Neural progenitor cell (in vitro differentiated cells): ENCODE results near the gene FAM20A. TPM values are rescaled to one million over a fixed set of nuclear protein-coding genes. Genes with fewer than 3 reads are reported as not detected.
"Not testable (repeated sequence)": the region's sequence is repeated elsewhere in the genome, so short reads cannot be mapped to it uniquely, and the experiment has no call there.

ENCODE experiments used
- DNase-seq: peaks from one replicate; pipeline ENCODE4 v3.0.0-alpha.2; 2016; ENCODE audit warnings: low spot score
- H2AFZ ChIP-seq: fragments of 200-600 bp; sonication (generic); replicated peaks from 2 replicates; pipeline ENCODE4 v1.6.1; 2016; ENCODE audit warnings: antibody characterized with exemption
- H3F3A ChIP-seq: fragments of 200-600 bp; sonication (generic); 2 replicates; pipeline ENCODE4 v1.6.1; 2016; ENCODE audit warnings: antibody characterized with exemption, low read depth
- H3K27ac ChIP-seq: fragments of 200-600 bp; sonication (generic); 2 replicates; pipeline ENCODE4 v1.5.1; 2016; ENCODE audit warnings: mild to moderate bottlenecking
- H3K27me3 ChIP-seq: fragments of 200-600 bp; sonication (generic); 2 replicates; pipeline ENCODE4 v1.6.1; 2016; ENCODE audit warnings: mild to moderate bottlenecking, moderate library complexity
- H3K36me3 ChIP-seq: fragments of 200-600 bp; sonication (generic); 2 replicates; pipeline ENCODE4 v1.5.1; 2016
- H3K4me1 ChIP-seq: fragments of 200-600 bp; sonication (generic); 2 replicates; pipeline ENCODE4 v1.6.1; 2016; ENCODE audit warnings: mixed run types
- H3K4me2 ChIP-seq: fragments of 200-600 bp; sonication (generic); 2 replicates; pipeline ENCODE4 v1.6.1; 2016
- H3K4me3 ChIP-seq: fragments of 200-600 bp; sonication (generic); 2 replicates; pipeline ENCODE4 v1.5.1; 2016
- H3K79me2 ChIP-seq: fragments of 200-600 bp; sonication (generic); 2 replicates; pipeline ENCODE4 v1.6.1; 2016; ENCODE audit warnings: low read depth
- H3K9ac ChIP-seq: fragments of 200-600 bp; sonication (generic); 2 replicates; pipeline ENCODE4 v1.6.1; 2016
- H3K9me3 ChIP-seq: fragments of 200-600 bp; sonication (generic); 2 replicates; pipeline ENCODE4 v1.5.1; 2016; ENCODE audit warnings: low read depth
- H4K20me1 ChIP-seq: fragments of 200-600 bp; sonication (generic); 2 replicates; pipeline ENCODE4 v1.6.1; 2016; ENCODE audit warnings: low read depth
- H3K27ac Mint-ChIP-seq: 3 replicates; pipeline ENCODE4 v1.8.0; 2021; ENCODE audit warnings: mixed read lengths
- H3K27me3 Mint-ChIP-seq: 2 replicates; pipeline ENCODE4 v1.8.0; 2022; ENCODE audit warnings: low read depth, mild to moderate bottlenecking, inconsistent platforms, moderate library complexity, mixed read lengths; ENCODE audit not compliant: insufficient read depth
- H3K36me3 Mint-ChIP-seq: 3 replicates; pipeline ENCODE4 v1.8.0; 2021; ENCODE audit warnings: mixed read lengths
- H3K4me1 Mint-ChIP-seq: 3 replicates; pipeline ENCODE4 v1.8.0; 2021; ENCODE audit warnings: mixed read lengths
- H3K4me3 Mint-ChIP-seq: 3 replicates; pipeline ENCODE4 v1.8.0; 2021; ENCODE audit warnings: mild to moderate bottlenecking, moderate library complexity, mixed read lengths
- H3K9me3 Mint-ChIP-seq: 3 replicates; pipeline ENCODE4 v1.8.0; 2020; ENCODE audit warnings: mixed read lengths
- EZH2 ChIP-seq: fragments of 200-600 bp; sonication (generic); IDR thresholded peaks from 2 replicates; pipeline ENCODE4 v1.6.1; 2017; ENCODE audit warnings: antibody characterized with exemption, mild to moderate bottlenecking, moderate library complexity
- EZH2phosphoT487 ChIP-seq: fragments of 200-600 bp; sonication (generic); IDR thresholded peaks from 2 replicates; pipeline ENCODE4 v1.6.1; 2017; ENCODE audit warnings: antibody characterized with exemption
- total RNA-seq: library from RNA; depleted of rRNA; stranded (reverse); fragments of >200 nt; gene quantifications from 2 replicates; pipeline ENCODE4 v1.2.3, GENCODE V29; 2015; ENCODE audit warnings: low replicate concordance
- TF ChIP-seq, protein P1 (sequence below): fragments of 200-600 bp; sonication (generic); IDR thresholded peaks from 2 replicates; pipeline ENCODE4 v1.5.1; 2017; ENCODE audit warnings: antibody characterized with exemption, mild to moderate bottlenecking

Gene FAM20A
- total RNA-seq, 1 donor from 2014 or later = 0.41 TPM

- no peaks in the 10 kb centered on the region for H3K36me3 ChIP-seq
- H3K27ac Mint-ChIP-seq = no peak overlapping the region
- H2AFZ ChIP-seq = no peak overlapping the region
- peaks cover 9% of the 10 kb centered on the region for H3K9me3 Mint-ChIP-seq
- no peaks in the 10 kb centered on the region for H4K20me1 ChIP-seq
- H3K36me3 Mint-ChIP-seq = no peaks in the 10 kb centered on the region
- H3K4me3 Mint-ChIP-seq = no peak overlapping the region
- no peaks in the 10 kb centered on the region for H3K9me3 ChIP-seq
- H3K27me3 ChIP-seq = no peaks in the 10 kb centered on the region
- no peaks in the 10 kb centered on the region for H3K4me1 ChIP-seq
- peaks cover 22% of the 10 kb centered on the region for H3K4me1 Mint-ChIP-seq
- no peak for DNase-seq
- no peak overlapping the region for H3K4me3 ChIP-seq
- H3F3A ChIP-seq = no peaks in the 10 kb centered on the region
- H3K9ac ChIP-seq = no peak overlapping the region
- no peak overlapping the region for H3K27ac ChIP-seq
- no peaks in the 10 kb centered on the region for H3K79me2 ChIP-seq
- no peak overlapping the region for H3K4me2 ChIP-seq
- H3K27me3 Mint-ChIP-seq = peaks cover 4% of the 10 kb centered on the region
- no peak for TF ChIP-seq EZH2phosphoT487
- TF ChIP-seq EZH2 = no peak
- TF ChIP-seq, protein P1, sequence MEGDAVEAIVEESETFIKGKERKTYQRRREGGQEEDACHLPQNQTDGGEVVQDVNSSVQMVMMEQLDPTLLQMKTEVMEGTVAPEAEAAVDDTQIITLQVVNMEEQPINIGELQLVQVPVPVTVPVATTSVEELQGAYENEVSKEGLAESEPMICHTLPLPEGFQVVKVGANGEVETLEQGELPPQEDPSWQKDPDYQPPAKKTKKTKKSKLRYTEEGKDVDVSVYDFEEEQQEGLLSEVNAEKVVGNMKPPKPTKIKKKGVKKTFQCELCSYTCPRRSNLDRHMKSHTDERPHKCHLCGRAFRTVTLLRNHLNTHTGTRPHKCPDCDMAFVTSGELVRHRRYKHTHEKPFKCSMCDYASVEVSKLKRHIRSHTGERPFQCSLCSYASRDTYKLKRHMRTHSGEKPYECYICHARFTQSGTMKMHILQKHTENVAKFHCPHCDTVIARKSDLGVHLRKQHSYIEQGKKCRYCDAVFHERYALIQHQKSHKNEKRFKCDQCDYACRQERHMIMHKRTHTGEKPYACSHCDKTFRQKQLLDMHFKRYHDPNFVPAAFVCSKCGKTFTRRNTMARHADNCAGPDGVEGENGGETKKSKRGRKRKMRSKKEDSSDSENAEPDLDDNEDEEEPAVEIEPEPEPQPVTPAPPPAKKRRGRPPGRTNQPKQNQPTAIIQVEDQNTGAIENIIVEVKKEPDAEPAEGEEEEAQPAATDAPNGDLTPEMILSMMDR = no peak
Measured at GRCh38 chr17:68585643-68586042, 15.5 kb downstream of the FAM20A start.

DNA sequence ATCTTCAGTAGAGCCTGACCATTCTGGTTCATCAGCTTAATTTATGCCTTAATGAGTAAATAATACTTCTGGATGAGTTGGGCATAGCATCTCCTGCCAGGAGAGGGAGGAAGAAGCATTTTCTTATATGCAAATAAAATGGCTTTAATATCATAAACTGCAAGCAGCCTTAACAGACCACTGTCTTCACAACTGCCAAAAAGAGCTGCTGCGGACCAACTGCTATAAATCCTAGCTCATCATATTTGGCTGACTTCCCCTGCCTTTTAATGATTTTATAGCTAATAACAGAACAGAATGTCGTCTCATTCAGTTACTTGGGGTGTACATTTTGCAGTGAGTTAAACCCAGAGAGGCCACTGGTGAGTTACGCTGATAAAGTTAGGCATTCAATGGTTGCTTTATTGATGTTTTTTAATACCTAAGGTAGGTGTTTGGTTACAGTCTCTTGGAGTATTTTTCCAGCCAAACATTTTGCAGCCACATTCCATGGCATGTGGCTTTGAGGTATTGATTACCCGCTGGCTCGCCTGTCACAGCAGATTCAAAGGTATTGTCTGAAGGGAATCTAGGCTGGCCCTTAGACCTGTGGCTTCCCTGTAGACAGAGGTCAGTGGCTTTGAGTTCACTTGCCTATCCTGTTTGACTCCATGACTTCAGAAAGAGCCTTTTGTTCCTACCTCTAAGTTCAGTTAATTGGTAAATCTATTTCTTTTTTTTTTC lies 16.4 kb downstream of the FAM20A start:
- H3K27me3 ChIP-seq = no peaks in the 10 kb centered on the region
- no peaks in the 10 kb centered on the region for H3K79me2 ChIP-seq
- TF ChIP-seq EZH2phosphoT487 = no peak
- TF ChIP-seq, protein P1 = no peak
- TF ChIP-seq EZH2 = no peak
- H3F3A ChIP-seq = no peaks in the 10 kb centered on the region
- H2AFZ ChIP-seq = no peak overlapping the region
- no peaks in the 10 kb centered on the region for H3K4me1 ChIP-seq
- H3K27ac Mint-ChIP-seq = peak overlapping the region; percentile 60
- DNase-seq = no peak
- peak overlapping the region; percentile 3 for H3K4me3 Mint-ChIP-seq
- no peak overlapping the region for H3K27ac ChIP-seq
- no peaks in the 10 kb centered on the region for H3K9me3 ChIP-seq
- H3K36me3 Mint-ChIP-seq = no peaks in the 10 kb centered on the region
- peaks cover 9% of the 10 kb centered on the region for H3K9me3 Mint-ChIP-seq
- no peak overlapping the region for H3K4me2 ChIP-seq
- H3K4me3 ChIP-seq = no peak overlapping the region
- H4K20me1 ChIP-seq = no peaks in the 10 kb centered on the region
- peaks cover 3% of the 10 kb centered on the region for H3K27me3 Mint-ChIP-seq
- peaks cover 31% of the 10 kb centered on the region for H3K4me1 Mint-ChIP-seq
- no peak overlapping the region for H3K9ac ChIP-seq
- H3K36me3 ChIP-seq = no peaks in the 10 kb centered on the region

DNA sequence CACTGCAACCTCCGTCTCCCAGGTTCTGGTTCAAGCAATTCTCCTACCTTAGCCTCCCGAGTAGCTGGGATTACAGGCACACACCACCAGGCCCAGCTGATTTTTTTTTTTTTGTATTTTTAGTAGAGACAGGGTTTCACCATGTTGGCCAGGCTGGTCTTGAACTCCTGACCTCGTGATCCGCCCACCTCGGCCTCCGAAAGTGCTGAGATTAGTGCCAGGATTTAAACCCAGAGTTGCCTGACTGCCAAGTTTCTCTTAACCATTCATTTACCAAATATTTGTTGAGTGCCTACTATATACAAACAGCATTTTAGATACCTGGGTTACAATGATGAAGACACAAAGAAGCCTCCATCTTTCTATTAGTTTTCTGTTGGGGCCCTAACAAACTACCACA lies 18.3 kb downstream of the FAM20A start:
- not testable (repeated sequence) for H3K9ac ChIP-seq, H3K4me1 ChIP-seq, H3K79me2 ChIP-seq, H3K36me3 ChIP-seq, H3K4me3 ChIP-seq, H3K27me3 Mint-ChIP-seq, H3K27me3 ChIP-seq, H3K4me3 Mint-ChIP-seq, H3K27ac ChIP-seq, DNase-seq, H3K4me2 ChIP-seq, H2AFZ ChIP-seq, H3K36me3 Mint-ChIP-seq, H3K9me3 Mint-ChIP-seq, H3K9me3 ChIP-seq, H3F3A ChIP-seq, H4K20me1 ChIP-seq, H3K27ac Mint-ChIP-seq
- H3K4me1 Mint-ChIP-seq = peaks cover 44% of the 10 kb centered on the region

DNA sequence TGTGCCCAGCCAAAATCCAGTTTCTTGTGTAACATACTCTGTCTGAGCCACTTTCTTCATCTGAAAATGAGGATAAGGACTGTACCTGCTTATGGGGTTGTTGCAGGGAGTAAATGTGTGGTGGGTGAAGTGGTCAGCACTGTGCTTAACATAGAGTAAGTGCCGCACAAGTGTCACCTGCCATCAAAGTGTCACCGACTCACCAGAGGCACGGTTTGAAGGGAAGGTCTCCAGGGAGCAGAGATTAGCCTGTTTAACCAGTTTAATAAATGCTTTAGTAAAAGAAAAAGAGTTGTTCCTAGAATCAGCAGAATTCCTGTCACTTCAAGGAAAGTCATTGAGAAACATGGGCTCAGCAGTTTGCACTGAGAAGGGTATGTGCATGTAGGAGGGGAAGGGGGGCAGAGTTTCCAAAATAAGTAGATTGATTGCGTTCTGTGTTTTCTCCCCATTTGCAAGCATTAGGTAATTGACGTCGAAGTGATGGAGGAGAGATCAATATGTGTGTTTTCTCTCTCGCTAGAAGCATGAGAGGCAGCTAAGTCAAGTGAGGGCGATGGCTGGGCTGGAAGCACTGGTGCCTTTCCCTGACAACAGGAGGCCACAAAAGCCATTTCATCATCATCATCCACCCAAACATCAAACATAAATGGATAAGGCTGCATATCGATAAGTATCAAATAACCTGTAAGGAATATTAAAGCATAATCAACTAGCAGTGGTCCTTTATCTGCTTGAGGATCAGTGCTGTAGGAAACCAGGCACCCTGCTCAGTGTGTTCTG lies 19.1 kb downstream of the FAM20A start:
- DNase-seq = no peak

More for the DNA sequence above, 19.1 kb downstream of the FAM20A start:
- peaks cover 7% of the 10 kb centered on the region for H3K9me3 Mint-ChIP-seq
- Histone ChIP-seq H3K79me2 (no peaks in the 10 kb centered on the region), H2AFZ (no peak overlapping the region), H3K4me3 (no peak overlapping the region), H3F3A (no peaks in the 10 kb centered on the region), H3K27ac (no peak overlapping the region), H3K36me3 (no peaks in the 10 kb centered on the region), H3K9me3 (no peaks in the 10 kb centered on the region), H3K27me3 (no peaks in the 10 kb centered on the region), H3K9ac (no peak overlapping the region), H3K4me1 (no peaks in the 10 kb centered on the region), H4K20me1 (no peaks in the 10 kb centered on the region), H3K4me2 (no peak overlapping the region)
- peaks cover 3% of the 10 kb centered on the region for H3K27me3 Mint-ChIP-seq
- H3K4me3 Mint-ChIP-seq = no peak overlapping the region
- peaks cover 3% of the 10 kb centered on the region for H3K36me3 Mint-ChIP-seq
- TF ChIP-seq, protein P1 = no peak
- TF ChIP-seq EZH2phosphoT487 = no peak
- no peak for TF ChIP-seq EZH2
- H3K27ac Mint-ChIP-seq = peak overlapping the region; percentile 52
- H3K4me1 Mint-ChIP-seq = peaks cover 50% of the 10 kb centered on the region
